RWPE1 (cell line): ENCODE results near the gene TTI1.

Experiments
- CTCF ChIA-PET: fragments of 350-600 bp; sonication (Branson Sonifier 250); formaldehyde crosslinking; extraction: SDS; loops from one replicate; lab custom pipeline; 2021; lab: Yijun Ruan, JAX
- POLR2A ChIA-PET: fragments of 400-600 bp; formaldehyde crosslinking; extraction: SDS; loops from one replicate; lab custom pipeline; 2020; ENCODE audit warnings: antibody characterized with exemption; ENCODE audit not compliant: low non-redundant PET; lab: Yijun Ruan, JAX
- DNase-seq: peaks from one replicate; pipeline ENCODE4 v3.0.0; 2012; ENCODE audit warnings: low spot score
- H3K27ac ChIP-seq: fragments of 450-650 bp; 2 replicates; pipeline ENCODE4 v1.5.1; 2017
- CTCF ChIP-seq: fragments of 450-650 bp; conservative IDR thresholded peaks from 2 replicates; pipeline ENCODE4 v1.5.1; 2017; ENCODE audit warnings: low read depth, mild to moderate bottlenecking

Gene TTI1

GRCh38 chr20:37936451-37936850, 96.8 kb downstream of the TTI1 start:
- DNase-seq: no peak
- CTCF ChIA-PET: no interaction called here
- POLR2A ChIA-PET: no interaction called here
- no peak overlapping the region for H3K27ac ChIP-seq
- TF ChIP-seq CTCF: no peak

GRCh38 chr20:37936041-37936440, 97.2 kb downstream of the TTI1 start:
- ChIA-PET POLR2A (no interaction called here), CTCF (no interaction called here)

GRCh38 chr20:37935435-37935834, 97.8 kb downstream of the TTI1 start:
- ChIA-PET POLR2A (no interaction called here), CTCF (no interaction called here)
- DNase-seq: no peak
- H3K27ac ChIP-seq: no peak overlapping the region
- no peak for TF ChIP-seq CTCF

More at GRCh38 chr20:37936041-37936440, 97.2 kb downstream of the TTI1 start:
- DNase-seq: no peak
- no peak for TF ChIP-seq CTCF
- no peak overlapping the region for H3K27ac ChIP-seq

GRCh38 chr20:37934634-37935375, 98.5 kb downstream of the TTI1 start:
- ChIA-PET POLR2A (no interaction called here), CTCF (interaction anchor here (0.5 to 1.0 kb wide), 3 partner anchors 12 to 289 kb away, joined by 3 to 6 read pairs (median 3); no protein-coding TSS in a partner anchor)
- no peak for TF ChIP-seq CTCF
- no peak overlapping the region for H3K27ac ChIP-seq
- DNase-seq: no peak

- no peak for TF ChIP-seq CTCF
- no peak for DNase-seq
- CTCF ChIA-PET: interaction anchor here (0.6 to 1.0 kb wide), 4 partner anchors 28 to 474 kb away, joined by 3 to 5 read pairs (median 4); no protein-coding TSS in a partner anchor
- POLR2A ChIA-PET: no interaction called here
- H3K27ac ChIP-seq: no peak overlapping the region
These were observed 99.2 kb downstream of the TTI1 start for GRCh38 chr20:37933786-37934633.
